ENCODE results near the gene COL25A1. TPM values are rescaled to one million over a fixed set of nuclear protein-coding genes. Genes with fewer than 3 reads are reported as not detected.

COL25A1 gene
- total RNA-seq, 1 donor from 2014 or later, result 10.4 TPM

GRCh38 chr4:109079731-109080130 is 222.7 kb downstream of the COL25A1 start:
- no peak overlapping the region for H3K9ac ChIP-seq (ENCODE audit: low read length)
- H3K9me3 ChIP-seq (ENCODE audit: insufficient read depth, low read depth, low read length), result no peaks in the 10 kb centered on the region
- TF ChIP-seq EZH2 (IDR thresholded peaks at IDR 0.05; ENCODE audit: insufficient read depth, low read length) (no peak), CTCF (IDR thresholded peaks at IDR 0.05; ENCODE audit: insufficient read depth, low read depth, low read length) (no peak)
- H3K4me3 ChIP-seq (ENCODE audit: insufficient read depth, low read depth, low read length), result no peak overlapping the region
- H3K4me2 ChIP-seq (ENCODE audit: low read length), result no peak overlapping the region
- H3K27me3 ChIP-seq (ENCODE audit: insufficient read depth, low read length), result no peaks in the 10 kb centered on the region
- peak; percentile 50 for FAIRE-seq
- Mint-ChIP-seq H3K27me3 (ENCODE audit: low read depth, unreplicated experiment) (no peaks in the 10 kb centered on the region), H3K4me3 (ENCODE audit: unreplicated experiment) (no peak overlapping the region), H3K9me3 (ENCODE audit: unreplicated experiment) (no peaks in the 10 kb centered on the region), H3K27ac (ENCODE audit: unreplicated experiment) (no peak overlapping the region), H3K4me1 (ENCODE audit: low read depth, unreplicated experiment) (peaks cover 23% of the 10 kb centered on the region), H3K36me3 (ENCODE audit: low read depth, unreplicated experiment) (no peaks in the 10 kb centered on the region)
- H4K20me1 ChIP-seq (ENCODE audit: insufficient read depth, low read length), result no peaks in the 10 kb centered on the region
- H3K79me2 ChIP-seq (ENCODE audit: insufficient read depth, low read length), result no peaks in the 10 kb centered on the region
- no peak overlapping the region for H2AFZ ChIP-seq (ENCODE audit: low read depth, low read length)
- DNase-seq (ENCODE audit: low read depth), result peak; percentile 78
- no peak overlapping the region for H3K27ac ChIP-seq (ENCODE audit: low read depth, low read length)
- H3K4me1 ChIP-seq (ENCODE audit: insufficient read depth, low read length), result peaks cover 12% of the 10 kb centered on the region
- H3K36me3 ChIP-seq (ENCODE audit: insufficient read depth, low read length), result no peaks in the 10 kb centered on the region

DNA sequence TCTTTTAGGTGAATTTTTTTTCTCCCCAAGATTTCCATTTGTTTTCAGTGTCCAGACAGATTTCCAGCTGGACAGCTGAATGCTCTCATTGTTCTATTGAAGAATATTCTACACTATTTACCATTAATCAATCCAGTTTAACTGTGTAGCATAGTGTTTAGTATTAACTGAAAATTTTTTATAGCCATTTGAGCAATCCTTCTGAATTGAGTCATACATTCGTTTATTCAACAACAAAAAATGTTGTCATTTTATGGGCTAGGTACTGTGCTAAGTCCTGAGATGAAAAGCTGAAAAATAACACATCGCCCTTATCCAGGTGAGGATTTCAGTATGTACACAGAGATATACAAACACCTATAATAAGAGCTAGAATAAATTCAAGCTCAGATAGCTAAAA is 223.3 kb downstream of the COL25A1 start:
- FAIRE-seq (no peak), DNase-seq (ENCODE audit: low read depth) (no peak)
- Histone ChIP-seq H4K20me1 (ENCODE audit: insufficient read depth, low read length) (no peaks in the 10 kb centered on the region), H3K9me3 (ENCODE audit: insufficient read depth, low read depth, low read length) (no peaks in the 10 kb centered on the region), H3K4me2 (ENCODE audit: low read length) (peak overlapping the region; percentile 47), H3K27ac (ENCODE audit: low read depth, low read length) (no peak overlapping the region), H2AFZ (ENCODE audit: low read depth, low read length) (no peak overlapping the region), H3K4me3 (ENCODE audit: insufficient read depth, low read depth, low read length) (no peak overlapping the region), H3K4me1 (ENCODE audit: insufficient read depth, low read length) (peaks cover 12% of the 10 kb centered on the region), H3K9ac (ENCODE audit: low read length) (no peak overlapping the region), H3K27me3 (ENCODE audit: insufficient read depth, low read length) (no peaks in the 10 kb centered on the region), H3K36me3 (ENCODE audit: insufficient read depth, low read length) (no peaks in the 10 kb centered on the region), H3K79me2 (ENCODE audit: insufficient read depth, low read length) (no peaks in the 10 kb centered on the region)
- no peaks in the 10 kb centered on the region for H3K27me3 Mint-ChIP-seq (ENCODE audit: low read depth, unreplicated experiment)
- no peaks in the 10 kb centered on the region for H3K36me3 Mint-ChIP-seq (ENCODE audit: low read depth, unreplicated experiment)
- H3K4me3 Mint-ChIP-seq (ENCODE audit: unreplicated experiment), result no peak overlapping the region
- no peaks in the 10 kb centered on the region for H3K9me3 Mint-ChIP-seq (ENCODE audit: unreplicated experiment)
- H3K27ac Mint-ChIP-seq (ENCODE audit: unreplicated experiment), result peak overlapping the region; percentile 6
- peaks cover 23% of the 10 kb centered on the region for H3K4me1 Mint-ChIP-seq (ENCODE audit: low read depth, unreplicated experiment)
- TF ChIP-seq CTCF (IDR thresholded peaks at IDR 0.05; ENCODE audit: insufficient read depth, low read depth, low read length) (no peak), EZH2 (IDR thresholded peaks at IDR 0.05; ENCODE audit: insufficient read depth, low read length) (no peak)

- Mint-ChIP-seq H3K27ac (ENCODE audit: unreplicated experiment) (peak overlapping the region; percentile 6), H3K4me3 (ENCODE audit: unreplicated experiment) (no peak overlapping the region), H3K27me3 (ENCODE audit: low read depth, unreplicated experiment) (no peaks in the 10 kb centered on the region), H3K36me3 (ENCODE audit: low read depth, unreplicated experiment) (no peaks in the 10 kb centered on the region), H3K4me1 (ENCODE audit: low read depth, unreplicated experiment) (peaks cover 23% of the 10 kb centered on the region), H3K9me3 (ENCODE audit: unreplicated experiment) (no peaks in the 10 kb centered on the region)
- Histone ChIP-seq H3K9me3 (ENCODE audit: insufficient read depth, low read depth, low read length) (no peaks in the 10 kb centered on the region), H2AFZ (ENCODE audit: low read depth, low read length) (no peak overlapping the region), H4K20me1 (ENCODE audit: insufficient read depth, low read length) (no peaks in the 10 kb centered on the region), H3K79me2 (ENCODE audit: insufficient read depth, low read length) (no peaks in the 10 kb centered on the region), H3K27me3 (ENCODE audit: insufficient read depth, low read length) (no peaks in the 10 kb centered on the region), H3K4me2 (ENCODE audit: low read length) (peak overlapping the region; percentile 47), H3K4me1 (ENCODE audit: insufficient read depth, low read length) (peaks cover 12% of the 10 kb centered on the region), H3K27ac (ENCODE audit: low read depth, low read length) (no peak overlapping the region), H3K4me3 (ENCODE audit: insufficient read depth, low read depth, low read length) (no peak overlapping the region), H3K9ac (ENCODE audit: low read length) (no peak overlapping the region), H3K36me3 (ENCODE audit: insufficient read depth, low read length) (no peaks in the 10 kb centered on the region)
- FAIRE-seq, result no peak
- peak; percentile 95 for DNase-seq (ENCODE audit: low read depth)
- no peak for TF ChIP-seq CTCF (IDR thresholded peaks at IDR 0.05; ENCODE audit: insufficient read depth, low read depth, low read length)
- no peak for TF ChIP-seq EZH2 (IDR thresholded peaks at IDR 0.05; ENCODE audit: insufficient read depth, low read length)
Observed at GRCh38 chr4:109078724-109079123, 223.7 kb downstream of the COL25A1 start.

Measured in astrocyte (in vitro differentiated cells and primary cell).